GM23338 (cell line): Measurements from ENCODE around the gene NCOA1. TPM values are rescaled to one million over a fixed set of nuclear protein-coding genes. Genes with fewer than 3 reads are reported as not detected.
"Not testable (repeated sequence)": the region's sequence is repeated elsewhere in the genome, so short reads cannot be mapped to it uniquely, and the experiment has no call there.

Source experiments
- ATAC-seq: fragments of 200-7000 bp; cut with Tn5 transposase; 3 replicates; pipeline ENCODE4 v1.9.1; 2020
- DNase-seq: peaks from one replicate; pipeline ENCODE4 v3.0.0-alpha.2; 2015; ENCODE audit warnings: low spot score
- H2AFZ ChIP-seq: fragments of 200-600 bp; sonication (generic); 2 replicates; pipeline ENCODE4 v1.8.0; 2016; ENCODE audit warnings: antibody characterized with exemption, mild to moderate bottlenecking, moderate library complexity
- H3F3A ChIP-seq: fragments of 200-600 bp; sonication (generic); replicated peaks from 2 replicates; pipeline ENCODE4 v1.8.0; 2017; ENCODE audit warnings: antibody characterized with exemption, mixed run types, low read depth
- H3K27ac ChIP-seq: fragments of 200-600 bp; sonication (generic); 2 replicates; pipeline ENCODE4 v1.6.1; 2016; ENCODE audit warnings: low read depth
- H3K27me3 ChIP-seq: fragments of 200-600 bp; sonication (generic); 2 replicates; pipeline ENCODE4 v1.8.0; 2016; ENCODE audit warnings: mild to moderate bottlenecking, mixed run types, moderate library complexity; ENCODE audit not compliant: insufficient read depth
- H3K36me3 ChIP-seq: fragments of 200-600 bp; sonication (generic); 2 replicates; pipeline ENCODE4 v1.8.0; 2016; ENCODE audit warnings: mild to moderate bottlenecking; ENCODE audit not compliant: insufficient read depth
- H3K4me1 ChIP-seq: fragments of 200-600 bp; sonication (generic); 2 replicates; pipeline ENCODE4 v1.8.0; 2016; ENCODE audit warnings: mild to moderate bottlenecking, moderate library complexity; ENCODE audit not compliant: insufficient read depth
- H3K4me2 ChIP-seq: fragments of 200-600 bp; sonication (generic); 2 replicates; pipeline ENCODE4 v1.7.1; 2017; ENCODE audit warnings: mixed run types
- H3K4me3 ChIP-seq: fragments of 200-600 bp; sonication (generic); 2 replicates; pipeline ENCODE4 v1.6.1; 2016; ENCODE audit warnings: mixed run types
- H3K79me2 ChIP-seq: fragments of 200-600 bp; sonication (generic); replicated peaks from 2 replicates; pipeline ENCODE4 v1.8.0; 2017; ENCODE audit warnings: mild to moderate bottlenecking; ENCODE audit not compliant: insufficient read depth
- H3K9me2 ChIP-seq: fragments of 200-600 bp; sonication (generic); 2 replicates; pipeline ENCODE4 v1.8.0; 2017; ENCODE audit not compliant: insufficient read depth
- H4K20me1 ChIP-seq: fragments of 200-600 bp; sonication (generic); replicated peaks from 2 replicates; pipeline ENCODE4 v1.8.0; 2017; ENCODE audit warnings: mild to moderate bottlenecking; ENCODE audit not compliant: insufficient read depth
- H3K27ac Mint-ChIP-seq: 2 replicates; pipeline ENCODE4 v1.8.0; 2020; ENCODE audit warnings: inconsistent platforms, mild to moderate bottlenecking, moderate library complexity, mixed read lengths
- H3K27me3 Mint-ChIP-seq: 3 replicates; pipeline ENCODE4 v1.8.0; 2022; ENCODE audit warnings: low read depth, mild to moderate bottlenecking, moderate library complexity, mixed read lengths, inconsistent platforms; ENCODE audit not compliant: insufficient read depth, poor library complexity
- H3K36me3 Mint-ChIP-seq: 3 replicates; pipeline ENCODE4 v1.8.0; 2021; ENCODE audit warnings: low read depth, mild to moderate bottlenecking, inconsistent platforms, moderate library complexity, mixed read lengths
- H3K4me1 Mint-ChIP-seq: 3 replicates; pipeline ENCODE4 v1.8.0; 2020; ENCODE audit warnings: mild to moderate bottlenecking, inconsistent platforms, mixed read lengths
- H3K4me3 Mint-ChIP-seq: 3 replicates; pipeline ENCODE4 v1.8.0; 2021; ENCODE audit warnings: moderate library complexity, mild to moderate bottlenecking, inconsistent platforms, mixed read lengths
- H3K9me3 Mint-ChIP-seq: 3 replicates; pipeline ENCODE4 v1.8.0; 2020; ENCODE audit warnings: moderate library complexity, mild to moderate bottlenecking, inconsistent platforms, mixed read lengths
- CREB1 ChIP-seq: fragments of 250-450 bp; sonication (Bioruptor Pico); IDR thresholded peaks from 2 replicates; pipeline ENCODE4 v1.5.0; 2020; ENCODE audit warnings: low read depth, mild to moderate bottlenecking, moderate library complexity
- ETS1 ChIP-seq: IDR thresholded peaks from 2 replicates; pipeline ENCODE4 v1.6.1; 2016; ENCODE audit warnings: antibody characterized with exemption
- EZH2 ChIP-seq: fragments of 200-600 bp; sonication (generic); IDR thresholded peaks from one replicate; pipeline ENCODE4 v1.8.0; 2017; ENCODE audit warnings: antibody characterized with exemption, mild to moderate bottlenecking, low read depth; ENCODE audit not compliant: unreplicated experiment
- EZH2phosphoT487 ChIP-seq: fragments of 200-600 bp; sonication (generic); IDR thresholded peaks from one replicate; pipeline ENCODE4 v1.8.1; 2018; ENCODE audit warnings: antibody characterized with exemption; ENCODE audit not compliant: unreplicated experiment
- JUNB ChIP-seq: IDR thresholded peaks from one replicate; pipeline ENCODE4 v1.6.1; 2016; ENCODE audit warnings: antibody characterized with exemption; ENCODE audit not compliant: unreplicated experiment
- POLR2AphosphoS5 ChIP-seq: IDR thresholded peaks from 2 replicates; pipeline ENCODE4 v1.6.1; 2016; ENCODE audit warnings: antibody characterized with exemption, low read depth
- REST ChIP-seq: IDR thresholded peaks from one replicate; pipeline ENCODE4 v1.6.1; 2018; ENCODE audit warnings: antibody characterized with exemption; ENCODE audit not compliant: unreplicated experiment
- STAT1 ChIP-seq: IDR thresholded peaks from one replicate; pipeline ENCODE4 v1.6.1; 2016; ENCODE audit warnings: antibody characterized with exemption; ENCODE audit not compliant: unreplicated experiment
- ZNF331 ChIP-seq: fragments of 250-450 bp; sonication (Bioruptor Pico); IDR thresholded peaks from 2 replicates; pipeline ENCODE4 v1.5.0; 2020; ENCODE audit warnings: low read depth, mild to moderate bottlenecking, moderate library complexity
- polyA plus RNA-seq: library from polyadenylated mRNA; unstranded; fragments of >200 nt; fragmentation: Nextera tagmentation; extraction: Ambion mirVana; gene quantifications from 2 replicates; pipeline ENCODE4 v1.2.1, GENCODE V29; 2016
- total RNA-seq: library from RNA; depleted of rRNA; stranded (reverse); fragments of >200 nt; shearing (Covaris generic); gene quantifications from 2 replicates; pipeline ENCODE4 v1.2.3, GENCODE V29; 2014

NCOA1 gene
- total and polyA plus RNA-seq, 2 experiments from 2014 or later = 7.1 to 15.1 TPM

GRCh38 chr2:24805811-24806660 lies 315.0 kb downstream of the NCOA1 start:
- H3K27ac Mint-ChIP-seq, ATAC-seq, H3K4me3 ChIP-seq: not testable (repeated sequence)

GRCh38 chr2:24806661-24807036 lies 315.6 kb downstream of the NCOA1 start:
- H3K4me3 Mint-ChIP-seq = no peak overlapping the region
- peaks cover 8% of the 10 kb centered on the region; the same call in 1 of the 2 replicates for H4K20me1 ChIP-seq
- no peaks in the 10 kb centered on the region for H3K9me2 ChIP-seq
- no peak overlapping the region for H3K27ac Mint-ChIP-seq
- ATAC-seq (no peak), DNase-seq (no peak)
- no peak overlapping the region for H3K4me2 ChIP-seq
- H2AFZ ChIP-seq = no peak overlapping the region
- no peaks in the 10 kb centered on the region for H3F3A ChIP-seq
- H3K27ac ChIP-seq = no peak overlapping the region
- H3K36me3 ChIP-seq = peaks cover 10% of the 10 kb centered on the region
- no peak overlapping the region for H3K4me3 ChIP-seq
- H3K4me1 Mint-ChIP-seq = no peaks in the 10 kb centered on the region
- H3K36me3 Mint-ChIP-seq = peaks cover 72% of the 10 kb centered on the region
- no peak for TF ChIP-seq POLR2AphosphoS5
- no peak for TF ChIP-seq ZNF331
- peaks cover 4% of the 10 kb centered on the region for H3K27me3 Mint-ChIP-seq
- peaks cover 93% of the 10 kb centered on the region for H3K79me2 ChIP-seq
- no peaks in the 10 kb centered on the region for H3K27me3 ChIP-seq
- no peaks in the 10 kb centered on the region for H3K4me1 ChIP-seq
- H3K9me3 Mint-ChIP-seq = peaks cover 42% of the 10 kb centered on the region

More at GRCh38 chr2:24805811-24806660, 315.0 kb downstream of the NCOA1 start:
- not testable (repeated sequence) for H3F3A ChIP-seq, H3K27me3 ChIP-seq, DNase-seq, H3K9me2 ChIP-seq, H3K27ac ChIP-seq, H3K27me3 Mint-ChIP-seq, H3K4me1 Mint-ChIP-seq, H3K4me2 ChIP-seq, H3K4me1 ChIP-seq, H3K4me3 Mint-ChIP-seq, H2AFZ ChIP-seq, H3K36me3 ChIP-seq, H4K20me1 ChIP-seq
- Mint-ChIP-seq H3K36me3 (peaks cover 75% of the 10 kb centered on the region), H3K9me3 (peaks cover 42% of the 10 kb centered on the region)
- H3K79me2 ChIP-seq = peaks cover 93% of the 10 kb centered on the region

- peaks cover 15% of the 10 kb centered on the region for H3K36me3 ChIP-seq
- no peak overlapping the region for H3K27ac ChIP-seq
- Mint-ChIP-seq H3K27me3 (peaks cover 2% of the 10 kb centered on the region), H3K4me1 (peaks cover 4% of the 10 kb centered on the region; the same call in 2 of the 3 replicates), H3K27ac (peak overlapping the region; percentile 38; the same call in 1 of the 2 replicates), H3K9me3 (peaks cover 27% of the 10 kb centered on the region), H3K4me3 (no peak overlapping the region), H3K36me3 (peaks cover 67% of the 10 kb centered on the region)
- H3K79me2 ChIP-seq = peaks cover 96% of the 10 kb centered on the region
- 0 out of 2 replicates have a peak, but pooled peaks cover 2% of the 10 kb centered on the region for H3F3A ChIP-seq
- DNase-seq (no peak), ATAC-seq (no peak)
- H3K4me1 ChIP-seq = no peaks in the 10 kb centered on the region
- H2AFZ ChIP-seq = no peak overlapping the region
- no peaks in the 10 kb centered on the region for H3K27me3 ChIP-seq
- H3K4me2 ChIP-seq = no peak overlapping the region
- H4K20me1 ChIP-seq = peaks cover 25% of the 10 kb centered on the region
- H3K9me2 ChIP-seq = no peaks in the 10 kb centered on the region
- H3K4me3 ChIP-seq = no peak overlapping the region
- TF ChIP-seq POLR2AphosphoS5 (no peak), JUNB (no peak), CREB1 (CRISPR knock-in tag) (no peak), REST (no peak), STAT1 (no peak), EZH2 (no peak), EZH2phosphoT487 (no peak), ETS1 (no peak)
Observed at GRCh38 chr2:24809316-24810007, 318.4 kb downstream of the NCOA1 start.
